HUDEP-2 (cell line): ENCODE data around the gene DIP2B.
"Not testable (repeated sequence)": the region's sequence is repeated elsewhere in the genome, so short reads cannot be mapped to it uniquely, and the experiment has no call there.

ENCODE experiments used
- DNase-seq, 76 experiments: peaks; one replicate each; lab custom pipeline; 2025; ENCODE audit not compliant: unreplicated experiment in 76 of 76; lab: John Stamatoyannopoulos, UW

Gene DIP2B

GRCh38 chr12:50520416-50521207 is 15.8 kb downstream of the DIP2B start:
- DNase-seq: no peak

GRCh38 chr12:50521781-50522180 is 17.0 kb downstream of the DIP2B start:
- DNase-seq: not testable (repeated sequence)

- no peak for DNase-seq
Observed at GRCh38 chr12:50523772-50524171, 19.0 kb downstream of the DIP2B start.

- no peak for DNase-seq
Observed at GRCh38 chr12:50524621-50525020, 19.8 kb downstream of the DIP2B start.

- no peak for DNase-seq
Observed at GRCh38 chr12:50525422-50525821, 20.6 kb downstream of the DIP2B start.

GRCh38 chr12:50527359-50527726 is 22.6 kb downstream of the DIP2B start:
- no peak for DNase-seq

- no peak for DNase-seq
Observed at GRCh38 chr12:50528800-50529199, 24.0 kb downstream of the DIP2B start.

GRCh38 chr12:50529345-50529744 is 24.6 kb downstream of the DIP2B start:
- DNase-seq: no peak

GRCh38 chr12:50530532-50530931 is 25.7 kb downstream of the DIP2B start:
- DNase-seq: no peak

- DNase-seq: no peak
Observed at GRCh38 chr12:50533203-50533584, 28.4 kb downstream of the DIP2B start.

GRCh38 chr12:50533971-50534370 is 29.2 kb downstream of the DIP2B start:
- no peak for DNase-seq

GRCh38 chr12:50536831-50537537 is 32.2 kb downstream of the DIP2B start:
- DNase-seq: no peak

- DNase-seq: no peak
Observed at GRCh38 chr12:50537538-50537919, 32.7 kb downstream of the DIP2B start.

GRCh38 chr12:50538182-50538581 is 33.4 kb downstream of the DIP2B start:
- no peak for DNase-seq

GRCh38 chr12:50541139-50541538 is 36.4 kb downstream of the DIP2B start:
- DNase-seq: no peak

- DNase-seq: no peak
Observed at GRCh38 chr12:50542448-50542847, 37.7 kb downstream of the DIP2B start.

GRCh38 chr12:50543188-50543587 is 38.4 kb downstream of the DIP2B start:
- not testable (repeated sequence) for DNase-seq

GRCh38 chr12:50545213-50545612 is 40.4 kb downstream of the DIP2B start:
- DNase-seq: no peak

- DNase-seq: no peak
Observed at GRCh38 chr12:50545786-50546185, 41.0 kb downstream of the DIP2B start.

GRCh38 chr12:50546441-50547318 is 41.9 kb downstream of the DIP2B start:
- DNase-seq: no peak

- no peak for DNase-seq
Observed at GRCh38 chr12:50547742-50548141, 43.0 kb downstream of the DIP2B start.
